SH-SY5Y (cell line): ENCODE data around the gene FAM81A.

ENCODE experiments used
- GATA2 ChIP-seq: IDR thresholded peaks from 2 replicates; pipeline ENCODE4 v1.6.1; 2011; ENCODE audit warnings: mild to moderate bottlenecking, low read depth, low read length
- GATA3 ChIP-seq: IDR thresholded peaks from 2 replicates; pipeline ENCODE4 v1.6.1; 2011; ENCODE audit warnings: low read depth, mild to moderate bottlenecking, low read length, moderate library complexity

DNA sequence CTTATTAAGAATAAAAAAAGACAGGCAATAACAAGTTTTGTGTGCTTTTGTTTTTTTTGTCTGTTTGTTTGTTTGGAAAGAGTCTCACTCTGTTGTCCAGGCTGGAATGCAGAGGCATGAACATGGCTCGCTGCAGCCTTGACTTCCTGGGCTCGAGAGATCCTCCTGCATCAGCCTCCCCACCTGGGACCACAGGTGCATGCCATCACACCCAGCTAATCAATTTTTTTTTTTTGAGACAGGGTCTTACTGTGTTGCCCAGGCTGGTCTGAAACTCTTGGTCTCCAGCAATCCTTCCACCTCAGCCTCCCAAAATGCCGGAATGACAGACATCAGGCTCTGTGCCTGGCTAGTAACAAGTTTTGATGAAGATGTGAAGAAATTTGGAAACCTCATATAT, 100.5 kb downstream of the FAM81A start:
- TF ChIP-seq GATA2 (no peak), GATA3 (no peak)
